Measurements from ENCODE around the gene PKP3.
A peak's percentile ranks its signal among the peaks of the same experiment; 100 is the strongest.
"Not testable (repeated sequence)": the region's sequence is repeated elsewhere in the genome, so short reads cannot be mapped to it uniquely, and the experiment has no call there.

The PKP3 gene, protein sequence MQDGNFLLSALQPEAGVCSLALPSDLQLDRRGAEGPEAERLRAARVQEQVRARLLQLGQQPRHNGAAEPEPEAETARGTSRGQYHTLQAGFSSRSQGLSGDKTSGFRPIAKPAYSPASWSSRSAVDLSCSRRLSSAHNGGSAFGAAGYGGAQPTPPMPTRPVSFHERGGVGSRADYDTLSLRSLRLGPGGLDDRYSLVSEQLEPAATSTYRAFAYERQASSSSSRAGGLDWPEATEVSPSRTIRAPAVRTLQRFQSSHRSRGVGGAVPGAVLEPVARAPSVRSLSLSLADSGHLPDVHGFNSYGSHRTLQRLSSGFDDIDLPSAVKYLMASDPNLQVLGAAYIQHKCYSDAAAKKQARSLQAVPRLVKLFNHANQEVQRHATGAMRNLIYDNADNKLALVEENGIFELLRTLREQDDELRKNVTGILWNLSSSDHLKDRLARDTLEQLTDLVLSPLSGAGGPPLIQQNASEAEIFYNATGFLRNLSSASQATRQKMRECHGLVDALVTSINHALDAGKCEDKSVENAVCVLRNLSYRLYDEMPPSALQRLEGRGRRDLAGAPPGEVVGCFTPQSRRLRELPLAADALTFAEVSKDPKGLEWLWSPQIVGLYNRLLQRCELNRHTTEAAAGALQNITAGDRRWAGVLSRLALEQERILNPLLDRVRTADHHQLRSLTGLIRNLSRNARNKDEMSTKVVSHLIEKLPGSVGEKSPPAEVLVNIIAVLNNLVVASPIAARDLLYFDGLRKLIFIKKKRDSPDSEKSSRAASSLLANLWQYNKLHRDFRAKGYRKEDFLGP

DNA sequence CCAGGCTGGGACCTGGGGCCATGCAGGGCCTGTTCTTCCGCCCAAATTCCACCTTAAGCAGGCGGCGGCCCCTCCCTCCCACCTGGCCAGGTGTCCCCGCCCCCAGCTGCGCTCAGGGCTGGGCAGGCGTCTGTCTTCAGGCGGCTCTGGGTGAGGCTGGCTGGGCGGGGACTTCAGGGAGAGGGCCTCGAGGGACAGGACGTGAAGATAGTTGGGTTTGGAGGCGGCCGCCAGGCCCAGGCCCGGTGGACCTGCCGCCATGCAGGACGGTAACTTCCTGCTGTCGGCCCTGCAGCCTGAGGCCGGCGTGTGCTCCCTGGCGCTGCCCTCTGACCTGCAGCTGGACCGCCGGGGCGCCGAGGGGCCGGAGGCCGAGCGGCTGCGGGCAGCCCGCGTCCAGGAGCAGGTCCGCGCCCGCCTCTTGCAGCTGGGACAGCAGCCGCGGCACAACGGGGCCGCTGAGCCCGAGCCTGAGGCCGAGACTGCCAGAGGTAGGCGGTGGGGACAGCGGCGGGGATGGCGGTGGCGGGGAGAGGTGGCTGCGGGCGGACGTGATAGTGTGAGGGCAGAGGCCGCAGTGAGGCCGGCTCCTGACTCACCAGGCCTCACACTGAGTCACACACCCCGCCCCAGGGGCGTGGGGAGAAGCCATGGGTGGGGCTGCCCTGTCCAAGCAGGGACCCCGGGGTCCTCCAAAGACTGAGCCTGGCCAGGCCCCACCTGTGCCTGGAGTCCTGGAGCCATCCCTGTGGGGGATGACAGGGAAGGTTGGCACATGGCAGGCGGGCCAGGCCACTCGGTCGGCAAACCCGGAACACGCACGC lies at the start of gene PKP3:
TSS of gene PKP3 (plus strand) at position 176 of the 824 bp plus-strand sequence. CDS start at position 260, 84 bp downstream.
- DNase-seq (ENCODE audit: low read depth in 2 of 2): no peak

DNA sequence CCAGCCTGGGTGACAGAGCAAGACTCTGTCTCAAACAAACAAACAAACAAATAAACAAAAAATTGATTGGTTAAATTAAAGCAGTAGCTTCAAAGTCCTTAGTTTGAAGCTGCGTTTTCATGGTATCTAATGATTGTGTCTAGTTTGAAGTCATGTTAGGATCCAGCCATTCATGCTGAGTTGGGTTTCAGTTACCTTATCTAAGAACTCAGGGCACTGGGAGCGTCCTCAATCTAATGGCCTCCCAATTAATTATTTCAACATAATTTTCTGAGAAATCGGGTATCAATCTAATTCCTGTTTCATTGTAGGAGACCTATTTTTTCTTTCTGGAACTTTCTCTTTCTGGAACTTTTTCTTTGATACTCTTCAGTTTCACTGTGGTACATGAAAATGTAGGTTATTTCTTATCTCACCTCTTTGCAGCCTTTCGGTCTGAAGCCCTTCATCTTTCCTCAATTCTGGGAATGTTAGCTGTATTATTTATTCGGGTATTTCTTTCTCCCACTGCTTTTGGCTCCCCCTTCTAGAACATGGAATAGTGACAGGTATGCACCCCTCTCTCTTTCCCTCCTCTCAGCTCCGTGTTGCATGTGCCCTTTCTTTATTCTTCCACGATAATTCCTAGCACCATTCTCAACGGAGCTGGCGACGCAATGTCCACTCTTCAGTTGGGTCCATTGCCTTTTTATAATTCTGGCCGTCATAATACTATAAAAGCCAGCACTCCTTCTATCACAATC lies 49.0 kb upstream of the PKP3 start:
- no peak for DNase-seq (ENCODE audit: low read depth in 2 of 2)

DNA sequence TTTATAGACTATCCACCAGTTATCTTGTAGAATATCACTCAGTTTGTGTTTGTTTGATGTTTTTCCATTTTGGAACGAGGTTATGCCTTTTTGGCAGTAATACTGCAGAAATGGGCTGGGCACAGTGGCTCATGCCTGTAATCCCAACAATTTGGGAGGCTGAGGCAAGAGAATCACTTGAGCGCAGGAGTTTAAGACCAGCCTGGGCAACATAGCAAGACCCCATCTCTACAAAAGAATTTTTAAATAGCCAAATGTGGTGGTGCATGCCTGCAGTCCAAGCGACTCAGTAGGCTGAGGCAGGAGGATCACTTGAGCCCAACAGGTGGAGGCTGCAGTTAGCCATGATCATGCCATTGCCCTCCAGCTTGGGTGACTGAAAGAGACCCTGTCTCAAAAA lies 47.5 kb upstream of the PKP3 start:
- DNase-seq (ENCODE audit: low read depth in 2 of 2): no peak

DNA sequence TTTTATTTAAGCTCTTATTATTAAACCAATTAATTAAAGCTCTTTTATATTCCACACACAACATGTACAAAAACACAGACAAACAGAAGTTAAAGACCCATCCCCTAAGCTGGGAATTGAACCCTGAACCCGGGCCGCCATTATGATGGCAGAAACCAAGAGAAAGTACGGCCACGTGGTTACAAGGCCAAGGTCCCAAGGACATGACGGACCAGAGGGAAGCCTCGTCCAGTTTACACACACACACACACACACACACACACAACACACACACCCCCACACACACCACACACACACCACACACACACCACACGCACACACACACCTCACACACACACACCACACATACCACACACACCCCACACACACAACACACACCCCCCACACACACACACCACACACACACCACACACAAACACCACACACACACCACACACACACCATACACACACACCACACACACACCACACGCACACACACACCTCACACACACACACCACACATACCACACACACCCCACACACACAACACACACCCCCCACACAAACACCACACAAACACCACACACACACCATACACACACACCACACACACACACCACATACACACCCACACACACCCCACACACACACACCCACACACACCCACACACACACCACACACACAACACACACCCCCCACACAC lies 44.6 kb upstream of the PKP3 start:
- not testable (repeated sequence) for DNase-seq (ENCODE audit: low read depth in 2 of 2)

DNA sequence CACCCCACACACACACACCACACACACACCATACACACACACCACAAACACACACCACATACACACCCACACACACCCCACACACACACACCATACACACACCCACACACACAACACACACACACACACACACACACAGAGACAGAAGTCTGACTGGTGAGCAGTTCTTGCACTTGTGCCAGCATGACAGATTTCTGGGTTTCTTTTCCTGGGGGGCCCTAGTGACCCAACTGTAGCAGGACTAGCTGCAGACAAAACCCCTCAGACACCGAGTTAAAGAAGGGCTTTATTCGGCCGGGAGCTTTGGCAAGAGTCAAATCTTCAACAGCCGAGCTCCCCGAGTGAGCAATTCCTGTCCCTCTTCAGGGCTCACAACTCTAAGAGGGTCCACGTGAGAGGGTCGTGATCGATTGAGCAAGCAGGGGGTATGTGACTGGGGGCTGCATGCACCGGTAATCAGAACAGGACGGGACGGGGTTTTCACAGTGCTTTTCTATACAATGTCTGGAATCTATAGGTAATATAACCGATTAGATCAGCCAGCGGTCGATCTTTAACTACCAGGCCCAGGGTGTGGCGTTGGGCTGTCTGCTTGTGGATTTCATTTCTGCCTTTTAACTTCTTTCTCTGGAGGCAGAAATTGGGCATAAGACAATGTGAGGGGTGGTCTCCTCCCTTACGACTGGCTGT lies 43.8 kb upstream of the PKP3 start:
- DNase-seq (ENCODE audit: low read depth in 2 of 2): not testable (repeated sequence)

DNA sequence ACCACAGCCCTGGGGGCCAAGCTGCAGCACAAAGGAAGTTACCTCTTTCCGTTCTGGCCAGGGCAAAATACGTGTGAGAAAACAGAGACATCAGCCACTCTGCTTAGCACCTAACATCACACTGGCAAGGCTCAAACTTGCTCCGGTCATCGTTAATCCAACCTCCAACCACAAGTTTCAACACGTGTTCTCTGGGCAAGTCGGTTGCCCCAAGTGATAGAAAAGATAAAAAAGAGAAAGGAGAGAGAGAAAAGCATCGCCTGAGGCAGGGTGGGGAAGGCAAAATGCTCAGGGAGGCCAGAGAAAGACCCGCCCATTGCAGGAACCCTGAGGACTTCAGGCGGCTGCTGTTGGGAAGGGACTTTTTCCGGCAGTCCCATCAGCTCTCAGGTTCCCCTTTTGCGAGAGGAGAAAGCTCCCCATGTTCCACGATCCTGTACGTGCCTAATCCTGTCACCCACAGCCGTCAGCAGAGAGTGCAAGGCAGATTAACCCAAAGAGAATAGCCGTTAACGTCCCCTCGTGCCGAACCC lies 43.2 kb upstream of the PKP3 start:
- no peak for DNase-seq (ENCODE audit: low read depth in 2 of 2)

DNA sequence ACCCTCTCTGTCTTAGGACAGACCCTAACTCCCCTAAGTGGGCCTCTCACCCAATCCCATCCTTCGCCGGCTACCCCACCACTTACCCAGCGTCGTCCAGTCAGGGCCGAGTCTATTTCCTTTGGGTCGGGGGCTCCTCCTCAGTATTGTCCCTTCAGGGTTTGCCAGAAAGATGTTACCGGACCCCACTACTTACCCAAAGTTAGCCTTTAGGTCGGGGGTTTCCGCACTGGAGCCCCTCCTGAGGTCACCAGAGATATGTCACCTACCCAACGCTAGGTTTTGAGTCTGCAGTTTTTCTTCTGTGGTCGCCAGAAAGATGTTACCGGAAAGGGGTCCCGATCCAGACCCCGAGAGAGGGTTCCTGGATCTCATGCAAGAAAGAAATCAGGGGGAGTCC lies 42.6 kb upstream of the PKP3 start:
- no peak for DNase-seq (ENCODE audit: low read depth in 2 of 2)

DNA sequence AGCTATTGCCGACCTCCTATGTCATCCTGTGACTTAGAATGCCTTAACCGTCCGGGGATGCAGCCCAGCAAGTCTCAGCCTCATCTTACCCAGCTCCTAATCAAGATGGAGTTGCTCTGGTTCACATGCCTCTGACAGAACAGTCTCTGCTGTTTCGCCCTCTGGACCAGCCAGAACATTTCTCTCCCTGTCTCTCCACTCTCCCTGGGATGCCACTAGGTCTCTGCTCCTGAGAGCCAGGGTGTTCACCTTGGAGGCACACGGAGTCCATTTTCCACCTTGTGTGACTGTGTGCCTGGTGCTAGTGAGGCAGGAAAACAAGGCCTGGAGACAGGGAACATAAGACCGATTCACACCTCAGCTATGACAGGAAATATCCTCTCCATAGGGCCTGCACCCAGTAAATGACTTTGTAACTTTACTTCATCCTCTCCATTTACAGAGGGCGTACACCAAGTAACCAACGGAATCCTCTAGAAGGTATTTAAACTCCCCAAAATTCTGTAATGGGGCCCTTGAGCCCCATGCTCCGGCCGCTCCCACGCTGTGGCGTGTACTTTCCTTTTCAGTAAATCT lies 41.5 kb upstream of the PKP3 start:
- no peak for DNase-seq (ENCODE audit: low read depth in 2 of 2)

DNA sequence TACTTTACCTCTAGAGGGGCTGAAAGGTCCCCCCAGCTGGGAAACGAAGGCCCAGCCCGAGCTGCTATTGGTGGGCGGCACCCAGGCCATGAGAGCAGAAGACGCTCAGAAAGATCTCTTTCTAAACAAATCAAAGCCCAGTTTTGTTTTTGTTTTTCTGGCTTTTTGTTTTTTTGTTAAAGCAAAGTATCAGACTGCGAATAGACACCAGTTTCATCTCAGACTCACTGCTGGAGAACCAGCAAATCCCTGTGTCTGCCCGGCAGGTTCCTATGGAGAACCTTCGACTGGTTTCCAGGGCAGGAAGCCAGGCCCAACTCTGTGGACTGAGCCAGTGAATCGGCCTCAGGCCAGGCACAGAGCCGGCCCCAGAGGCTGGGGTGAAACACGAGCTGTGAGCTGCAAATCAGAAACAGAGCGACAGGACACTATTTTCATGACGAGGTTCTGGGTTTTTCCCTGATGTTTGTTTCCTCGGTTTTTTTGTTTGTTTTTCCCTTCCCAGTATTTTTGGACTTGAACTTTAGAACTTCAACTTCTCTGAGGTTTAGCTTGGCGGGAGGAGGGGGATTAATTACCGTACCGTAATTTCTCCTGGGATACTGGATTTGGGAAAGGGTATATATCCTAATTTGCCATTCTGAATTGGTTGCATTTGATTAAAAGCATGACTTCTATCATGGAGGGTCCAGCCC lies 40.7 kb upstream of the PKP3 start:
- no peak for DNase-seq (ENCODE audit: low read depth in 2 of 2)

DNA sequence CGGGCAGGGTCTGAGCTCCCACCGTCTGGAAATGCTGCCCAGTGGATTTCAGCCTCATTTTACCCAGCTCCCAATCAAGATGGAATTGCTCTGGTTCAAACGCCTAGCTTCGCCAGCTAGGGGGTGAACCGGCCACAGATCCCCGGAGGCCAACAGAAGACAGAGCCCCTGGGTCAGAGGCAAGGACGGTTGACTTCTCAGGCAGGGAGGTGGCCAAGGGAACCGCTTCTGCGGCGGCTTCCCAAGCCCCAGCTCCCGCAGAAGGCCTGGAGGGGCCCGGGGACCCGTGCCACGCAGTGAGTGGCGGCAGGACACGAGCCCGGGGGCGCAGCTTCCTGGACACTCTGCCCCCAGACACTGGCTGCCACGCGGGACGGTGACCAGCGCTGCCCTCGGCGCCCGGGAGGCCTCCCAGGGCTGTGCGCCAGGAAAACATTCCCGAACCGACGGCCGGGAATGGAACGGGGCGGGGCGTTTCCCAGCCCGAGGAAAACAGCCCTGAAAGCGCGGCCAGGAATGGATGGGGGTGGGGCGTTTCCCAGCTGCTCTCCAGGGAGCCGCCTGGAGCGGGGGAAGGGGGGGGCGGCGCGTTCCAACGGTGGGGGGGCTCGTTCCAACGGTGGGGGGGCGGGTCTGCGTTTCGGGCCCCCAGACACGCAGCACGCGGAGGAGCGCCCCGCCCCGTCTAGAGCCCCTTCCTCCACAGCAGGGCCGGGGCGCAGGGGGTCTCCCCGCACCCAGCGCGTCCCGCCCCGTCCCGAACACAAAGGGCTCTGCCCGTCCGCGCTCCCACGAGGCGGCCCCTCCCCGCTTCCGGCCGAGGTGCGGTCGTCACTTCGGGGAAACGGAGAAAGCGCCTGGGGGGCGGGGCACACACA lies 38.2 kb upstream of the PKP3 start:
- peak; percentile 79 to 85 for DNase-seq (ENCODE audit: low read depth in 2 of 2)

DNA sequence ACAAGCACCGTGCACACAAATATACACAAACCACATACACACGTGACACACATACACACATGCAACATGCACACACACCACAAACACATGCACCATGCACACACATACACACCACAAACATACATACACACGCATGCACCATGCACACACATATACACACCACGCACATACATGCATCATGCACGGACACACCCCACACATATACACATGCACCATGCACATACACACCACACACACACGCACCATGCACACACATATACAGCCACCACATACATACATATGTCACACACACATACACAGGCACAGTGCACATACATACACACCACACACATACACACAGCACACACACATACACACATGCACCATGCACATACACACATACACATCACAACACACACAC lies 37.4 kb upstream of the PKP3 start:
- DNase-seq (ENCODE audit: low read depth in 2 of 2): no peak

DNA sequence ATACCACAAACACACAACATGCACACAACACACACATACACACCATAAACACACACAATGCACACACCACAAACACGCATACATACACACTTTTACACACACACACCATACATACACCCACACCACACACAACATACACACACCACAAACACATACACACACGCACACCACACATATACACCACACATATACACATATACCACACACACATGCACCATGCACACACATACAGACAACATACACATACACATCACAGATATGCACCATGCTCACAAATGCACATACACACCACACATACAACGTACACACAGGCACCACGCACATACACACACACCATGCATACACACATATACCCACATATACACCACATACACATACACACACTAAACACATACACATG lies 36.4 kb upstream of the PKP3 start:
- DNase-seq (ENCODE audit: low read depth in 2 of 2): no peak

DNA sequence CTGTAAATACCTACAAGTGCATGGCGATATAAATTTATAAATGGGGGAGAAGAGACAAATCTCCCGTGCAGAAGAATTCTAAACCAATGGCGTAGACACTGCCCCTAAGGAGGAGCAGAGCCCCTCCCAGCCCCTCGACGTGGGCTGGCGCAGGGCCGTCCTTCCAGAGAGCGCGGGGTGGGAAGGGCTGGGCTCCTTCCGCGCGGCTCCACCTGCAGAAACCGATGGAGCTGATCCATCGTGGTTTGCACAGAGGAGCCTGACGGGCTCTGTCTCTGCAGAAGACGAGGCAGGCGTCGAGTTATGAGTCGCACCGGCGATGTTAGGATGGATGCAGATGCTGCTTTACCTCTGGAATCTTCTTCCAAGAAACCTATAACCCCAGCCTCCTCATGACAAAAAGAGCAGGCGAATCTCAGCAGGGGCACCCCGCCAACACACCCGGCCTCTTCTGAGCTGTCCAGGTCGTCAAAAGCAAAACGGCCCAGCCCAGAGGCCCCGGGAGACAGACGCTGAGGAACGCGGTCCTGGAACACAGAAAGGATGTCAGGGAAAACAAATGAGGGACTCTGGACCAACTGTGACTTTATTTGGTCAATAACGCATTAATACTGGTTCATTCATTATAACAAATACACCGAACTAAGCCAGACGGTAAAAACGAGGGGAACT lies 35.7 kb upstream of the PKP3 start:
- no peak for DNase-seq (ENCODE audit: low read depth in 2 of 2)

DNA sequence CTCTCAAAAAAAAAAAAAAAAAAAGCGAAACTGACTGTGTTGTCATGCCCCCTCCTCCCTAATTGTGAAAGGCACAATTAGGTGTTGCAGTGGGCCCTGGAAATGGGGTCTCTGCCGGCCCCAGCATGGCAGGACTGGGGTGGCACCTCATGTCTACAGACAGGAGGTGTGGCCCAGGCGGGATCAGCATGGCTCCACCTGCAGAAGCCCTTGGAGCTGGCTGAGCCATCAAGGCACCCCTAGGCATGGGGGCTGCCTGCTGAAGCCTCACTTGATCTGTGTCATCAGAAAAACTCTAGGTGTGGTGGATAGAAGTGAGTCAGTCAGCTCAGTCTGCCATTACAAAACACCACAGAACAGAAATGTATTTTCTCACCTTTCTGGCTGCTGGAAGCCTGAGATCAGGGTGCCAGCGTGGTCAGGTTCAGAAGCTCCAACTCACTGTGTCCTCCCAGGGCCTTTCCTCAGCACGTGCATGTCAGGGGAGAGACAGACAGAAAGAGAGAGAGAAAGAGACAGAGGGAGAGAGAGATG lies 34.8 kb upstream of the PKP3 start:
- DNase-seq (ENCODE audit: low read depth in 2 of 2): peak; percentile 26 to 45

DNA sequence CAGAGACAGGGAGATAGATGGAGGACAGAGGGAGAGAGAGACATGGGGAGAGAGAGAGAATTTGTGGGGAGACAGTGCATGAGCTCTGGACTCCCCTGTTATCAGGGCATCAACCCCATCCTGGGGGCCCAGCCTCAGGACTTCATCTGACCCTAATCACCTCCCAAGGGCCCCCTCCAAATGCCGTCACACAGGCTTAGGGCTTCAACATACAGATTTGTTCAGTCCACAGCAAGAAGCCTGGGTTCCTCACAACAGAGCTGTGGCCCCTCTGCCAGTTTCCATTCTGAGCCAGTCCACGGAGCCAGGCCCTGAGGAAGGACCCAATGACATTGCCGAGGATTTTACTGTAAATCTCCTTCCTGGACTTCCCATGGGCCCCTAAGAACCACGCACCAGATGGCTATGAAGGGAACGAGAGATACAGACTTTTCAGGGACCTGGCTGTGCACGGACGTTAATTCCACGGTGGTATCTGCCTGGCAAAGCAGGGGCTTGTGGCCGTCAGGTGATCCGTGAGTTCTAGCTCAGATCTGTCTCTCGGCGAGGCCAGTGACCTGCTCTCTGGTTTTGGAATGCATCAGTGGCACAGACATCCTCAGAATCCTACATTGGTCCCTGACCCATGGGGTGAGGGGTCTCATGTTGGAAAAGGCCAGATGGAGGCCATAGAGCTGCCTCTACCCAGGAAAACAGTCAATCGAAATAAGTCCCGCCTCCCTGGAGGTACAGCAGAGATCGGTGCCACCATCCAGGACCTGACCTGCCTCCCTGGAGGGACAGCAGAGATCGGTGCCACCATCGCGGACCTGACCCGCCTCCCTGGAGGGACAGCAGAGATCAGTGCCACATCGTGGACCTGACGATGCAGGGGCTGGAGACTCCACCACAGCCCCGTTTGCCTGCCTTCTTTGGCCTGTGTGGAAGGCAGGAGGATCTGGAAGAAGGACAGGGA lies 33.4 kb upstream of the PKP3 start:
- no peak for DNase-seq (ENCODE audit: low read depth in 2 of 2)

Data from stimulated activated CD8-positive, alpha-beta memory T cell treated with anti-CD3 and anti-CD28 coated beads, Interleukin-15, amount 100 ng/mL, for 48 hours (primary cell).